NCI-H774 (cell line): Measurements from ENCODE around the gene CLSTN2.

ENCODE experiments used
- DNase-seq: peaks from one replicate; lab custom pipeline; 2025; lab: John Stamatoyannopoulos, UW

Gene CLSTN2

DNA sequence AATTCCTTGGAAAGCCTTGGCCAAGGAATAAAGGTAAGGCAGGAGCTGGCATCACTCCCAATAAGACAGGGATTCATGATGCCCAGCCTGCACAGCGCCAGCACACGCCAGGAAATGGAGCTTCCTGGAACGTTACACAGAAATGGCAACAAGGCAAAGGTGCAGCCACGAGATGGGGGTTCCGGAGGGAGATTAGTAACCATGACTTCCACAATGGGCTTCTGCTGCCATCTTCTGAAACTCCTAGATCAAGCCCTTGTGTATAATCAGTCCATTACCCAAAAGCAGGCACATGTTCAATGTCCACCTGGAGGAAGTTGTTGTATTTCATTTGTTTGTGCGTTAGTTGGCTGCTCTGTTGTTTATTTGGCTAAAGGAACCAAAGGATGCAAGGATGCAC is 611.7 kb downstream of the CLSTN2 start:
- no peak for DNase-seq

DNA sequence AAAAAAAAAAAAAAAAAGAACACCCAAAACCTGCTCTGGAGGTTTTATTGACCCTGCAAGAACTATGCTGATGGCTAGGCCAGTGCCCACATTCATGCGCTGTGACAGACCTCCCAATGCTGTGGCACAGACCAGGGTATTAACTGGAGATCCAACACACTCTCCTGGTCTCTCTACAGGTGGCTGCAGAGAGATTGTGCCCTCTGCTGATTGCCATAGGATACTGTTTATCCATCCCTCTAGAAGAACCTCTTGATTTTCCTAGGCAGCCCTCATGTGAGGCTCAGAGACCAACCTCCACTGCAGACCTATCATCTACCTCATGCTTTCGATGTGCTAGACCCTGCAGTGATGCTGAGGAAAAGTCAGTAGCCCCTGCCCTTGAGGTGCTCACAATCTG is 617.4 kb downstream of the CLSTN2 start:
- no peak for DNase-seq

DNA sequence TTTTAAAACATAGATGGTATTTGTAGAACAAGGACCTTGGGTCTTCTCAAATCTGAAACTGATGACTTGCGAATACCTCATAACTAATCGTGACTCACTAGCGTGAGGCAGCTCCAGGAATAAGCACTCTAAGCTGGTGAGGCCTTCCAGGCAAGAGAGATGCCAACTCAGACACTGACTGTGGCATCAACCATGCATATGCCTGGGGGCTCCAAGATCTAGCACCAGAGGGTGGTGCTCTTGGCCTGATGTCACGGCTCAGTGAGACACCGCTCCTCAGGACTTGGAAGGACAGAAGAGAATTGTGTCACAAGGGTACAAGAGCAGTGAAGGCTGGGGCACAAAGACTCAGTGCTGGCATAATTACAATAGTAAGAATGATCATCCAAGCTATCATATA is 617.9 kb downstream of the CLSTN2 start:
- DNase-seq: no peak

DNA sequence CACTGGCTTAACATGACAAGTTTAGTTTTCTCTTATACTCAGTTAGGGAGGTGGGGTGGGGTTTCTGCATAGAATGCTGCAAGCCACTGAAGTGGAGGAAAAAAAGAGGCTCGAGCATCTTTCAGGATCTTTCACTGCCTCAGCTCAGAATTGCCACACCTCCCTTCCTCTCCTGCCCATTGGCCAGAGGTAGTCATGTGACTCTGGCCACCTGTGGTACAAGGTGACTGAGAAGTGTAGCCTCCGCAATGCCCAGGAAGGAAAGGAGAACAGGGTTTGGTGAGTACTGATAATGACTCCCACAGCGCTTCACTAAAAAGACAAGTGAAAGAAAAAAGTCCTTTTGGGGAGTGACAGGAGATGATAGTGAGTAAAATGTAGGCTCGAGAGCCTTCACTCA is 618.6 kb downstream of the CLSTN2 start:
- no peak for DNase-seq

DNA sequence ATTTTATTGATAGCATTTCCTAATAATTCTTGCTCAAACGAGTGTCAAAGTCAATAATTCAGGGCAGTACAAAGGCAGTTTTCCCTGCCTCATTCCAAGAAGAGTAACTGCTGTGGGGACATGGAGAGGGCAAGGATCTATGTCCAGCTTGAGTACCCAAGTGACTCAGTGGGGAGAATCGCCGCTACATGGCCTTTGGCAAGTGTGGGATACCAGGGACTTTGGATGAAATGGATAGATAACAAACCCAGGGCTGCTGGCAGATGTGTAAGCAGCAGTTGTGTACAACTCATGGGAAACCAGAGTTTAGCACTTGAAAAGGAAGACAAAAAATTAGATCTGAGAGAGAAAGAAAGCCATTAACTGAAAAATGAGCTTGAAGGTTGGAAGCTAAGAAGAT is 620.7 kb downstream of the CLSTN2 start:
- DNase-seq: no peak

DNA sequence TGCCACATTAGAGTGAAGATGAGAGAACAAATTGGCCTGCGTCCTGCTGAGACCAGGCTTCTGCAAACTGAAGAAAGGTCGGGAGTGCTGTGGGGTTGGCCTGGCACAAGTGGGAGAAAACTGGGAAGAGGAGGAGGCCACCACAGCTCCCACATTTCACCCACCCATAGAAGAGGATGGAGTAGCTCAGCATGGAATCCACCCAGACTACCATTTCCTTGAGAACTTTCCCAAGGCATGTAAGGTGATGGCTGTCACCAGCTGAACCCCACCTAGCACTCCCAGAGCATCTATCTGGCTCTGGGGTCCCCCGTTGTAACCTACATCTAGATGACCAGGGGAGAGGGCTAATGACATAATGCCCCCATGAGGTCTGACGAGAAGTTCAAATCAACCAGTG is 622.5 kb downstream of the CLSTN2 start:
- DNase-seq: no peak

DNA sequence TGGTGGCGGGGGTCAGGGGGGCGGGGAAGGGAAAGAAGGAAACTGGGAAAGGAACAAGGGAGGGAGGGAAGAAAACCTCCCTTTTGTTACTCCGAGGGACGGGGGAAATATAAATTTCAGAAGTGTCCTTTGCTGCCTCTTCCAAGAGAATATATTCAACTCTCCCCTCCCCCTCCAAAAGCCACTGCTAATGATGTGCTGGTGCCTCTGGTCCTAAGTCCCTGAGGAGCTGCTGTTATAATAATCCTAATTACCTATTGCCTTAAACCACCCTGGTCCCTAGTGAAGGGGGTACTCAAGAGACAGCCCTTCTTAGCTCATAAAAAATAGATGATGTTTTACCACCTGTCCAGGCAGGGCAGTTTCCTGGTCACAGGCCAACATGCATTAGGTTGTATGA is 624.6 kb downstream of the CLSTN2 start:
- no peak for DNase-seq

DNA sequence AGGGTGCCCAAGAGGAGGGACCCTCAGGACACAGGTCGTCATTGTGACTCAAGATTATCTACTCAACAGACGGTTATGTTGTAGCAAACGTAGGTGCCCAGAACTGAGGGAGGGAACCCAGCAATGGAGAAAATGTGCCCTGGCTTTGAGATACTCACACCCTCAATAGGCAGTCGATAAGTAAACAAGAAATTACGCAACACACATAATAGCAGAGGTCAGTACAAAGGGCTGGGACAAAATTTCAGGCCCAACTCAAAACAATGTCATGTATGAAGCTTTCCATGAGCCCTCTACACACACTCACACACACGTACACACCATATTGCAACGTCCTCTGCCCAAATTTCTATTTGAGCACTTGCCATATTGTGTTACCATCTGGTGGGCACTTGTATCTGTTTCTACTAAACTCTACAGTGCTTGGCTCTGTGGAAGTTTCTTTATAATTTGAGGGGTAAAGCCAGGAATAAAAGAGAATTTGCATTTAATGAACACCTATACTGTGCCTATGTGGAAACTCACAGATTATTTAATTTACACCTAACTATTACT is 628.3 kb downstream of the CLSTN2 start:
- no peak for DNase-seq

DNA sequence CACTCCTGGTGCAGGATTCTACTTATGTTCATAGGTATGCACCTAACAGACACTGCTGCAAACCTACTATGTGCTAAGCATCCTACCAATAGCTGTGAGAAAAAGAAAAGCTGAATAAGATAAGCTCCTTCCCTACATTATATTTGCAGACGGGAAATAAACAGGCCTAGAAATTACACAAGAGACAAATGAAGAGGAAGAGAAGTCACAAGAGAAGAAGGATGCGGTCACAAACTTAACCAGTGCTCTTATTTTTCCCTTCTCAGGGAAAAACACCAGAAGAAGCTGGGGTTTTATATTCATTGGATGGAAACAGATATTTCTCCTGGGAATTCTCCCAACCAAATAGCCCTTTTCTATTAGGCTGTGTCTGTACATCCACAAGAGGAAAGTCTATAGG is 633.1 kb downstream of the CLSTN2 start:
- no peak for DNase-seq

DNA sequence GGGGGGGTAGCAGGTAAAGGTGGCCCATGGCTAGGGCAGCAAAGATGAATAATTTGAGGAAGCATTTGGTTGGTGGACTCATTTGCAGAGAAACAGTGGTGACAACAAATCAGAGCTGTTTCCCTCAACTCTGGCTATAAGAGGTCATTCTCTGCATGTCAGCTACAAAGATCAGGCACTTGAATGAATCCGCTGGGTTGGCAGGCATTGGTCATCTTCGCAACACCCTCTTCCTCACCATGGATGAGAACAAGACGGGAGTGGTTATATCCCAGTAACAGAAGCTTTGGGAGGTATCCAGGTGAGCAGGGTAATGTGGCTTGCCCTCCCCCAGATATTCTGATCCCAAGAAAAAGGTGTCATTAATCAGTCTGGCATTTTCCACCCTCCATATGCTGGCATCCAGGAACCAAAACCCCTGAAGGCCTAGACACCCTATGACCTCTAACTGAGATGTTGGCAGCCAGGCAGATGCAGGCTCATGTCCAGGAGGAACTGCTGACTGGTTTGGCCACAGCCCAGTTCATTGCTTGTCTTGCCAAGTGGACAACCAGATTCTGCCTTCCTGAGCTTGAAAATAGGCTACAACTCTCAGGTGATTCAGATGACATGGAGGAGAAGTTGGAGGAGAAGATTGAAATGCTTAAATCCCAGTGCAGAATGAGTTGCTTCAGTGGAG is 634.0 kb downstream of the CLSTN2 start:
- no peak for DNase-seq

DNA sequence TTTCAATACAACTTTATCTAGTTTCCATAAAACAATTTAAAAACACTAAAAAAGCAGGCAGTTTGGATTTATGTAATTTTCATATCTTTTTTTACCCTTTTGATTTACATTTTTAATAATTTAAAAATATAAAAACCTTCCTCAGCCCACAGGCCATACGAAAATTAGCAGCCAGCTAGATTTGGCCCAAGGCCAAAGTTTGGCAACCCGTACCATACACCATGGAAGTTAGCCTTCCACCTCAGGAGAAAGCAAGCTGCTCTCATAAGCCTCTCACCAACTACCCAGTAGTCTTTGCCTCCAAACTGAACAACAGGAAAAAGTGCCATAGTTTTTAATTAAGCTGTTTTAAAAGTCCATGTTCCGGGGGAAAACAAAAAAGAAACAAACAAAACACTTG is 635.6 kb downstream of the CLSTN2 start:
- no peak for DNase-seq

DNA sequence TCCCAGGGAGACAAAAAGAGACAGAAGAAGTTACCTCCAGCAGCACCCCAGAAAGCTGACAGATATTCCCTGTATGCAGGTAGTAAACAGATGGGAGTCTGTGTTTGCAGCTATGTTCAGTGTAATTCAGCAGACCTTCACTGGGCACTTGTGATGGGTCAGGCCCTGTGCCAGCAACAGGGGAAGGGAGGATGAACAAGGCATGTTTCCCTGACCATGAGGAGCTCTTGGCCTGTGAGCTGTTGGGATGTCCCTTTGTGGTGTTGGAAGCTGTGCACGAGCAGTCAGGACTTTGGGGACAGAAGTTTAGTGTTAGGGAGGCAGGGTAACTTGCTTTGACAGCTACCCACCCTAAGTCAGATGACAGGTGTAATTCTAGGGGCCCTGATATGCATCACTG is 636.9 kb downstream of the CLSTN2 start:
- no peak for DNase-seq

DNA sequence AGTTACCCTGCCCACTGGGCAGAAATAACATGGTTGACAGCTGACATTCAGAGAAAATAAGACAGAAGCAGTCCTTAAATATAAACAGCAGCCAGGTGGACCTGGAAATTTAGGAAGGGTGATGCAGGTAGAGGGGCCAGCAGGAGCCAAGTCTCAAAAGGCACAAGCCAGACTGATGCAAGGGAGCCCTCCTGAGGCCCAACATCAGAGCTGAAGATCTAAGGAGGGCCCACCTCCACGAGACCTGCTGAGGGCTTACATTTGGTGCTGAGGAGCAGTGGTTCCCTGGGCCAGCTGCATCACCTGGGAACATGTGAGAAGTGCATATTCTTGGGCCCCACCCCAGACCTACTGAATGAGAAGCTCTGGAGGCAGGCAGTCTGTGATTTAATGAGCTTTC is 637.3 kb downstream of the CLSTN2 start:
- no peak for DNase-seq

DNA sequence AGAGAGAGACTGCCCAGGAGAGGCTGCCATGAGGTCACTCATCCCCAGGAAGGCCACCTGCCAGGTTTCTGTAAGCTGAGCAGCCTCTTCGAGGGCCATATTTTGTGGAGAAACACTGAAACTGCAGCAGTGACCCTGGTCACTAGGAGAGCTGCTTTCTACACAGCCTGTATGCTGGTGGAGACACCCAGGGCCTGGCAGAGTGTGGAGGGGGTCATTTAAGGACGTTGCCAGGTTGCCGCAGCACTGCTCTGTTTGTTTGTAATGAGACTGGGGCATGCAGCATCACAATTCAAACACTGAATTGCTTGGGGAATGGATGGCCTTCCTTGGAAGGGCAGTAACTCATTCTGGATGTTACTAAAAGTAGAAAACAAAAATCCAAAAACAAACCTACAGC is 638.0 kb downstream of the CLSTN2 start:
- DNase-seq: peak; percentile 56

DNA sequence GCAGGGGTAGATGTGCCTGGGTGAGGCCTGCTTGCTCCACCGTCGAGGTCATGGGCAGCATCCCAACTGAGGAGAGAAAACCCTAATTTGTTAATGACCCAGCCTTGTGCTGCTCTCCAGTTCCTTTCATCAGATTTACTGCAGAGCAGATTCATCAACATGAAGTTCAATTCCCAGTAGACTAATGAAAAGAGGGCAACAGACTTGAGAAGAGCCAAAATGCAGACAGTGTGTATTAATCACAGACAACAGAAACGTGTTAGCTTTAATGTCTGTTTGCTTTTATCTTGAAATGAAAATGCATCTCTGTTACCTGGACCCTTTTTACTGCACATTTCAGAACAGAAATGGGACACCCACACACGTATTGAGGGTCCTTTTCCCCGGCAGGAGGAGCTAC is 639.4 kb downstream of the CLSTN2 start:
- DNase-seq: no peak

DNA sequence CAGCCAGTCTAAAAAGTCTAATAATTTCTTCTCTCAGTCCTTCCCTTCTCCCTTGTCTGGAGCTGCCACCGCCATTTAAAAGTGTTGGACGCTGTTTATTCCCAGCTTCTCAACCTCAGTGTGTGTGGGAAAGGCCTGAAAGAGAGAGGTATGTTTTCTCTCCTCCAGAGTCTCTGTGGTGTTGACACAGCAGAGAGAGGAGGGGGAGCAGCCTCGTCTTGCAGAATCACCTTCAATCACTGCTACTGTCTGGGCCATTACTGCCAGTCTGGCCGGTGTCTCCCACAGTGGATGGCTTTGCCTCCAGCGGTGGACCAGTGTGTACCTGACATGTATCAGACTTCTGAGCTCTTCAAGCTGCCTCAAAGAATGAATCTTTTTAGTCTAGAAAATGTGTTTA is 641.5 kb downstream of the CLSTN2 start:
- no peak for DNase-seq

DNA sequence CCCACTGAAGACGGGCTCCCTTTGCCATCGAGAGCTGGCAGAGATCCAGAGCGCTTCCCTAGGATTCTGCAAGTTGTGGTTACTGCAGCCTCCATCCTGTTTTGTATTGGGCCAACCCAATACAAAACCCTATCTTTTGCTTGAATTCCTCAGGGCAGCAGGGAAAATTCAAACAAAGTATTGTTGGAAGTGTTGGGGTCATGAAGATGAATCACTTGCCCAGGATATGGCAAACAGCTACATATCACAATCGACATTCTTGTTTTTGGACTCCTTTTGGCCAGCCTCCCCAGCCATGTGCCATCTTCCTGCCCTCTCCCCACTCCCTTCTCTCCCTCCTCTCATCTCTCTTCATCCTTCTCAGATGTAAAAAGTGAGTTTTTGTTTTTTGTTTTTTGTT is 642.9 kb downstream of the CLSTN2 start:
- no peak for DNase-seq

DNA sequence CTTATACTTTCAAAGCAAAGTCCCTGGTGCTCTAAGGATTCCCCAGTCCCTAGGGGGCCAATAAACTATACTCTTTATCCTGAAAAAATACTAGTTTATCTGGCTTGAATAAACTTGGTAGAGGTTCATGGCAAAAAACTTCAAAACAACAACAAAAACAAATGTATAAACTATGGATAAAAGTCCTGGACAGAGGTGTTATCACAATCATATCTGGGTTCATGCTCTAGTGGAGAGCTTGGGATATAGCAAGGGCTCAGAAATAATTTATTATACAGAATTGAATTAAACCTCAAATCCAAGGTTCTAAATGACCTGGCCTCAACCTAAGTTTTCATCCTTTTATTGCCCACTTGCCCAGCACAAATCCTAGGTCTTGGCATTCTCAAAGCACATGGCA is 644.3 kb downstream of the CLSTN2 start:
- DNase-seq: no peak

DNA sequence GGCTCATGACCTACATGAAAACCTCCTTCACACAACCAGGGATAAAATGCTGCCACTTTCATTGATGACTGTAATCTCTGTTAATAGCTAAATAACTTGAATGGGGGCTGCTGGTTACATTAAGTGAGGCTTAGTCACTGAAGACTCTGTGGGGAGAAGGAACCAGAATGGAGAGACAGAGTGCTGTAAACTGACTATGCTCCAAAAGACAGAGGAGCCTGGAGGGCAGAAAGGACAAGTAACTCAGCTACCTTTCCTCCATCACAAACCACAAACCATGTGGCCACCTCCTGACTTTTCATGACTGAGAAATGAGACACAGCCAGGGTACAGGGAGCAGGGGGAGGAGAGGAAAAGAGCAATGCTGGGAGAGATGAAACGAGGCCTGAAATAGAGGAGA is 645.8 kb downstream of the CLSTN2 start:
- DNase-seq: no peak

DNA sequence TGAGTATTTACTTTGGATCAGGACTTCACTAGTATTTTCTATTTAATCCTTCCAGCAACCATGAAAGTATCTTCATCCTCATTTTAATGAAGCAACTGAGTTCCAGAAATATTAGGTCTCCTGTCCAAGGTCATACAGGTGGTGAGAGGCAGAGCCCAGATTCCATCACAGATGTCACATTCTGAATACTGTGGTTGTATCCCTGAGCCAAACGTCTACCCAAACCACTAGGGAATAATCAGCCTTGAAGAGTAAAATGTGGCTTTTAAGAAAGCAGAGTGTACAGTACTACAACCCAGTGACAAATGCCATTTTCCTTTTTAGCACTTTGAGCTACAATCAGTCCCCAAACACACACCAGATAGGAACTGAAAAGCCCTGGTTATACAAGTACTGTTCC is 649.6 kb downstream of the CLSTN2 start:
- no peak for DNase-seq

DNA sequence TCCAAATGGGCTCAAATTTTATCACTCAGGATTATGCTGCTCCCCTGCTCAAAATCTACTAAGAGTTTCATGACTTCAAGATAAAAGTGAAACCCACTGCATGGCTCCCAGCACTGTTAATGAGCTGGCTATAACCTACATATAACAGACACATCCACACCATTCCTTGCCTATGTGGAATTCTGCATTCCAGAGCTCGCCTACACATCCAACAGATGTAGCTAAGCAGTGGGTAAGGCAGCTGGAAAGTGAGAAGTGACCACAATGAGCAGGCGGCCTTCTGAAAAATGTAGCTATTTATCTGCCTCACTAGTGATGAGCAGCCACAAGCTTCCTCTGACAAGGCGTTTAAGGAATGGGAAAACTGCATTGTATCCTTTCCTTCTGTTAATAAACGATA is 650.8 kb downstream of the CLSTN2 start:
- DNase-seq: no peak

DNA sequence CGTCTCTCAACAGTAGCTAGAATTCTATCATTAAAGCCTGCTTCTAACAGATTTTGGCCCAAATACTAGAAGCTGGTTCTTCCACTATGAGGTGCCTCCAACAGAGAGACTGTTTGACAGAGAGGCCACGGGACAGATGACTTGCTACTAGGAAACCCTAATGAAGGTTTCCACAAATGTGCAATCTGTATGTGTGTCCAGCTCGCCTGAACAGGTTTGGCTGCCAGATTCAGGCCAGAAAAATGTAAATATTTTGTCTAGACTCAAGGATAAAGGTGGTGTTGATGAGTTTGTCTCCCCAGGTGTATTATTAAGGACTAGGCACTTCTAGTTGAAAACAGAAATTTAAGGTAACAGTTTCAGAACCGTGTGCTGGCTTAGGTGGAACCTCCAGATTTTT is 651.3 kb downstream of the CLSTN2 start:
- DNase-seq: no peak

DNA sequence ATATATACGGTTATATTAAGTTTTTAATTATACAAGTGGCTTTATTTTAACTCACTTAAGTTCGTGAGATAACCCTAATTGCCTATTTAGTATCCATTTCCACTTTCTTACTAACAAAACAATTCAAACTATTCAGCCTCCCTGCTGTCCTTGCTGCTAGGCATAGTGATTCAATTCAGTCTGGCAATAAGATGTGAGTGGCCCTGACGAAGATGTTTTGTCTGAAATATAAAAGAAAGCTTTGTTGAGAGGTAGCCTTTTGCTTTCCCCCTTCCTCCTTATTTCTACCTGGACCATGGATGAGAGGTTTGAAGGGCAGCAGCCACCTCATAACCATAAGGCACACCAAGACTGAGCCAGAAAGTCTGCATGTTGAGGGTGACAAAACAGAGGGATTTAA is 653.6 kb downstream of the CLSTN2 start:
- no peak for DNase-seq

DNA sequence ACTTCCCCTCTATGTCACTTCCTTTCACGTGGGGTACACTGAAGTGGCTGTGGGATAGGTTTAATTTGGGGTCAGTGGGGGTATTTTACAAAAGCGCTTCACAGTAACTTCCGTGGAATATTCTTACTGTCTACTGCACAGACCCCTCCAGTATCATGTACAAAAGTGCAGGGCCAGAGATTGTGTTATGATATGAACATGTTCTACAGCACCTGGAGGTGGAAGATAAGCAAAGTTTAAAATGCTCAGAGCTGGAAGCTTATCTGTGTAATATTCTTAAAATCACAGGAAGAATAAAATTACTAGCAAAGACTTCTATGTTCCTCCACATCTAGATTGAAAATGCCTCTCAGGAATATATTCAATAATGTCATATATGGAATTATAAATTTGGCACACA is 658.8 kb downstream of the CLSTN2 start:
- DNase-seq: no peak

DNA sequence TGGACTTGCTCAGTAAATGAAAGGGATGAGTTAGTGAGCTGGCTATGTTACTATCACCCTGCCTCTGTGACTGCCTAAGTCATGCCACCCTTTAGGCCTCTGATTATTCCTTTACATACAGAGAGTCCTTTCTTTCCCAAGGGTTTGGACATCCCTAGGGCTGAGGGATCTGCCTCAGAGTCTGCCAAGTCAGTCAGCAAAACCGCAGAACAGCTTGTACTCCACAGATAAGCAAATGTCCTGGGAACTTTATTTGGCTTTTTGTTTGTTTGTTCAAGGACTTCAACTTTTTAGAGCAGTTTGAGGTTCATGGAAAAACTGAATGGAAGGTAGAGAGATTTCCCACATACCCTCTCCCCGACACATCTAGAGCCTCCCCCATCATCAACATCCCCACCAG is 660.3 kb downstream of the CLSTN2 start:
- DNase-seq: no peak
